GM23338 (cell line): ENCODE measurements around the gene RASSF4. TPM values are rescaled to one million over a fixed set of nuclear protein-coding genes. Genes with fewer than 3 reads are reported as not detected.

ENCODE experiments used
- ATAC-seq: fragments of 200-7000 bp; cut with Tn5 transposase; 3 replicates; pipeline ENCODE4 v1.9.1; 2020
- DNase-seq: peaks from one replicate; pipeline ENCODE4 v3.0.0-alpha.2; 2015; ENCODE audit warnings: low spot score
- H2AFZ ChIP-seq: fragments of 200-600 bp; sonication (generic); 2 replicates; pipeline ENCODE4 v1.8.0; 2016; ENCODE audit warnings: antibody characterized with exemption, mild to moderate bottlenecking, moderate library complexity
- H3F3A ChIP-seq: fragments of 200-600 bp; sonication (generic); replicated peaks from 2 replicates; pipeline ENCODE4 v1.8.0; 2017; ENCODE audit warnings: antibody characterized with exemption, mixed run types, low read depth
- H3K27ac ChIP-seq: fragments of 200-600 bp; sonication (generic); 2 replicates; pipeline ENCODE4 v1.6.1; 2016; ENCODE audit warnings: low read depth
- H3K27me3 ChIP-seq: fragments of 200-600 bp; sonication (generic); 2 replicates; pipeline ENCODE4 v1.8.0; 2016; ENCODE audit warnings: mild to moderate bottlenecking, mixed run types, moderate library complexity; ENCODE audit not compliant: insufficient read depth
- H3K36me3 ChIP-seq: fragments of 200-600 bp; sonication (generic); 2 replicates; pipeline ENCODE4 v1.8.0; 2016; ENCODE audit warnings: mild to moderate bottlenecking; ENCODE audit not compliant: insufficient read depth
- H3K4me1 ChIP-seq: fragments of 200-600 bp; sonication (generic); 2 replicates; pipeline ENCODE4 v1.8.0; 2016; ENCODE audit warnings: mild to moderate bottlenecking, moderate library complexity; ENCODE audit not compliant: insufficient read depth
- H3K4me2 ChIP-seq: fragments of 200-600 bp; sonication (generic); 2 replicates; pipeline ENCODE4 v1.7.1; 2017; ENCODE audit warnings: mixed run types
- H3K4me3 ChIP-seq: fragments of 200-600 bp; sonication (generic); 2 replicates; pipeline ENCODE4 v1.6.1; 2016; ENCODE audit warnings: mixed run types
- H3K79me2 ChIP-seq: fragments of 200-600 bp; sonication (generic); replicated peaks from 2 replicates; pipeline ENCODE4 v1.8.0; 2017; ENCODE audit warnings: mild to moderate bottlenecking; ENCODE audit not compliant: insufficient read depth
- H3K9me2 ChIP-seq: fragments of 200-600 bp; sonication (generic); 2 replicates; pipeline ENCODE4 v1.8.0; 2017; ENCODE audit not compliant: insufficient read depth
- H4K20me1 ChIP-seq: fragments of 200-600 bp; sonication (generic); replicated peaks from 2 replicates; pipeline ENCODE4 v1.8.0; 2017; ENCODE audit warnings: mild to moderate bottlenecking; ENCODE audit not compliant: insufficient read depth
- H3K27ac Mint-ChIP-seq: 2 replicates; pipeline ENCODE4 v1.8.0; 2020; ENCODE audit warnings: inconsistent platforms, mild to moderate bottlenecking, moderate library complexity, mixed read lengths
- H3K27me3 Mint-ChIP-seq: 3 replicates; pipeline ENCODE4 v1.8.0; 2022; ENCODE audit warnings: low read depth, mild to moderate bottlenecking, moderate library complexity, mixed read lengths, inconsistent platforms; ENCODE audit not compliant: insufficient read depth, poor library complexity
- H3K36me3 Mint-ChIP-seq: 3 replicates; pipeline ENCODE4 v1.8.0; 2021; ENCODE audit warnings: low read depth, mild to moderate bottlenecking, inconsistent platforms, moderate library complexity, mixed read lengths
- H3K4me1 Mint-ChIP-seq: 3 replicates; pipeline ENCODE4 v1.8.0; 2020; ENCODE audit warnings: mild to moderate bottlenecking, inconsistent platforms, mixed read lengths
- H3K4me3 Mint-ChIP-seq: 3 replicates; pipeline ENCODE4 v1.8.0; 2021; ENCODE audit warnings: moderate library complexity, mild to moderate bottlenecking, inconsistent platforms, mixed read lengths
- H3K9me3 Mint-ChIP-seq: 3 replicates; pipeline ENCODE4 v1.8.0; 2020; ENCODE audit warnings: moderate library complexity, mild to moderate bottlenecking, inconsistent platforms, mixed read lengths
- CREB1 ChIP-seq: fragments of 250-450 bp; sonication (Bioruptor Pico); IDR thresholded peaks from 2 replicates; pipeline ENCODE4 v1.5.0; 2020; ENCODE audit warnings: low read depth, mild to moderate bottlenecking, moderate library complexity
- EZH2 ChIP-seq: fragments of 200-600 bp; sonication (generic); IDR thresholded peaks from one replicate; pipeline ENCODE4 v1.8.0; 2017; ENCODE audit warnings: antibody characterized with exemption, mild to moderate bottlenecking, low read depth; ENCODE audit not compliant: unreplicated experiment
- EZH2phosphoT487 ChIP-seq: fragments of 200-600 bp; sonication (generic); IDR thresholded peaks from one replicate; pipeline ENCODE4 v1.8.1; 2018; ENCODE audit warnings: antibody characterized with exemption; ENCODE audit not compliant: unreplicated experiment
- JUNB ChIP-seq: IDR thresholded peaks from one replicate; pipeline ENCODE4 v1.6.1; 2016; ENCODE audit warnings: antibody characterized with exemption; ENCODE audit not compliant: unreplicated experiment
- NANOG ChIP-seq: IDR thresholded peaks from 2 replicates; pipeline ENCODE4 v1.6.1; 2016; ENCODE audit warnings: antibody characterized with exemption, borderline replicate concordance
- POLR2AphosphoS5 ChIP-seq: IDR thresholded peaks from 2 replicates; pipeline ENCODE4 v1.6.1; 2016; ENCODE audit warnings: antibody characterized with exemption, low read depth
- STAT1 ChIP-seq: IDR thresholded peaks from one replicate; pipeline ENCODE4 v1.6.1; 2016; ENCODE audit warnings: antibody characterized with exemption; ENCODE audit not compliant: unreplicated experiment
- ZNF114 ChIP-seq: fragments of 250-450 bp; sonication (Bioruptor Pico); IDR thresholded peaks from 2 replicates; pipeline ENCODE4 v1.5.0; 2020; ENCODE audit warnings: mild to moderate bottlenecking, moderate library complexity
- ZNF331 ChIP-seq: fragments of 250-450 bp; sonication (Bioruptor Pico); IDR thresholded peaks from 2 replicates; pipeline ENCODE4 v1.5.0; 2020; ENCODE audit warnings: low read depth, mild to moderate bottlenecking, moderate library complexity
- polyA plus RNA-seq: library from polyadenylated mRNA; unstranded; fragments of >200 nt; fragmentation: Nextera tagmentation; extraction: Ambion mirVana; gene quantifications from 2 replicates; pipeline ENCODE4 v1.2.1, GENCODE V29; 2016
- total RNA-seq: library from RNA; depleted of rRNA; stranded (reverse); fragments of >200 nt; shearing (Covaris generic); gene quantifications from 2 replicates; pipeline ENCODE4 v1.2.3, GENCODE V29; 2014
- TF ChIP-seq, protein P1 (sequence below): IDR thresholded peaks from 2 replicates; pipeline ENCODE4 v1.6.1; 2016; ENCODE audit warnings: antibody characterized with exemption
- TF ChIP-seq, protein P2 (sequence below): fragments of 250-450 bp; sonication (Bioruptor Pico); IDR thresholded peaks from 2 replicates; pipeline ENCODE4 v1.5.0; 2020; ENCODE audit warnings: mild to moderate bottlenecking, moderate library complexity
- TF ChIP-seq, protein P3 (sequence below): IDR thresholded peaks from one replicate; pipeline ENCODE4 v1.6.1; 2018; ENCODE audit warnings: antibody characterized with exemption; ENCODE audit not compliant: unreplicated experiment
- TF ChIP-seq, protein P4 (sequence below), 2 experiments: fragments of 200-600 bp in 1 of 2; sonication (generic) in 1 of 2; conservative IDR thresholded peaks; 2 replicates each; pipeline versions ENCODE4 v1.5.1 to v1.6.1; 2016 to 2017; ENCODE audit warnings: antibody characterized with exemption in 2 of 2, low read depth in 2 of 2, mild to moderate bottlenecking in 2 of 2, moderate library complexity in 1 of 2

Gene RASSF4
- total and polyA plus RNA-seq, 2 experiments from 2014 or later, result 12.4 to 13.6 TPM

DNA sequence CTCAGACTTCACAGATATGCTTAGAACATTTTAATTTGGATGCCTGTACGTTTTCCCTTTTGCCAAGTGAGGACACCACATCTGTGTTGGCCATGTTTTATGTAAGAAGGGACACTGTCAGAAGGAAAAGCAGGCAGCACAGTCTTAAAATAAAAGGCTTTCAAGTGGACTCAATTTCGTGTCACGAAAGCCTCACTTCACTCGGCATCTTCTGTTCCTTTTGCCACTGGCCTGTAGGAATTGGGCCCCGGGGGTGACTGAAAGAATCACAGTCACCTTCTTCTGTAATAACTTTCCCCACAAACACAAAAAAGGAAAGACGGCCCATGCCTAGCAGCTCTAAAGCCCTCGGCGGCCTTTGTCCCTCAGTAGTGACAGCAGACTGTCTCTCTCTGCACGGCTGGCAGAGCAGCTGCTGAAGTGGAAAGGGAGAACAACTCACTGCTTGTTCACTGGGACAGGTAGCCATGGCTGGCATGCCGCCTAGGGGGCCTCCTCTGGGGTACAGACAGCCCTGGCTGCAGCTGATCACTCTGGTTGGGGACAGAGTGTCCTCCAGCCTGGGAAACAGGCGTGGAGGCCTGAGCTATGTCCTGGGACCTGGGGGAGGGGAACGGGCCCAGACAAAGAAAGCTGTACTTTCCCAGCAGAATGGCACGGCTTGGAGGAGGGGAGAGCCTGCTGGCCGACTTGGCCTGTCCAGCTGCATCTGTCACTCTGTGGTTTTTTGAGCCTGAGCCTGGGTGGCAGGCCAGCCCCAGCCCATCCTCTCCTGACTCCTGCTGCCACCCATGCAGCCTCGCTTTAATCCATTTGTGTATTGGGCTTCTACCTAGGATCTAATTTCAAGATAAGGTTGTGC, 4.4 kb downstream of the RASSF4 start:
- Histone ChIP-seq H3K27me3 (peaks cover 9% of the 10 kb centered on the region), H3K36me3 (no peaks in the 10 kb centered on the region), H4K20me1 (no peaks in the 10 kb centered on the region), H3K27ac (peak overlapping the region; percentile 92), H3K79me2 (no peaks in the 10 kb centered on the region; the same call in 1 of the 2 replicates), H2AFZ (no peak overlapping the region), H3K9me2 (peaks cover 9% of the 10 kb centered on the region; the same call in 1 of the 2 replicates), H3K4me1 (peaks cover 54% of the 10 kb centered on the region), H3K4me2 (peak overlapping the region; percentile 71), H3K4me3 (peak overlapping the region; percentile 32), H3F3A (peaks cover 6% of the 10 kb centered on the region; the same call in 1 of the 2 replicates)
- Mint-ChIP-seq H3K36me3 (peaks cover 4% of the 10 kb centered on the region; the same call in 1 of the 3 replicates), H3K9me3 (no peaks in the 10 kb centered on the region; the same call in 1 of the 3 replicates), H3K27me3 (peaks cover 35% of the 10 kb centered on the region), H3K4me3 (peak overlapping the region; percentile 41; the same call in 1 of the 3 replicates), H3K27ac (peak overlapping the region; percentile 70; the same call in 1 of the 2 replicates), H3K4me1 (peaks cover 76% of the 10 kb centered on the region)
- peak; percentile 2; the same call in 1 of the 3 replicates for ATAC-seq
- peak; percentile 57 for DNase-seq
- TF ChIP-seq JUNB (no peak), POLR2AphosphoS5 (no peak), EZH2 (no peak), CREB1 (CRISPR knock-in tag) (no peak), NANOG (no peak), STAT1 (no peak), ZNF331 (no peak), ZNF114 (CRISPR knock-in tag) (no peak), EZH2phosphoT487 (no peak)
- TF ChIP-seq, protein P1, sequence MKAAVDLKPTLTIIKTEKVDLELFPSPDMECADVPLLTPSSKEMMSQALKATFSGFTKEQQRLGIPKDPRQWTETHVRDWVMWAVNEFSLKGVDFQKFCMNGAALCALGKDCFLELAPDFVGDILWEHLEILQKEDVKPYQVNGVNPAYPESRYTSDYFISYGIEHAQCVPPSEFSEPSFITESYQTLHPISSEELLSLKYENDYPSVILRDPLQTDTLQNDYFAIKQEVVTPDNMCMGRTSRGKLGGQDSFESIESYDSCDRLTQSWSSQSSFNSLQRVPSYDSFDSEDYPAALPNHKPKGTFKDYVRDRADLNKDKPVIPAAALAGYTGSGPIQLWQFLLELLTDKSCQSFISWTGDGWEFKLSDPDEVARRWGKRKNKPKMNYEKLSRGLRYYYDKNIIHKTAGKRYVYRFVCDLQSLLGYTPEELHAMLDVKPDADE, result no peak
- TF ChIP-seq, protein P2, sequence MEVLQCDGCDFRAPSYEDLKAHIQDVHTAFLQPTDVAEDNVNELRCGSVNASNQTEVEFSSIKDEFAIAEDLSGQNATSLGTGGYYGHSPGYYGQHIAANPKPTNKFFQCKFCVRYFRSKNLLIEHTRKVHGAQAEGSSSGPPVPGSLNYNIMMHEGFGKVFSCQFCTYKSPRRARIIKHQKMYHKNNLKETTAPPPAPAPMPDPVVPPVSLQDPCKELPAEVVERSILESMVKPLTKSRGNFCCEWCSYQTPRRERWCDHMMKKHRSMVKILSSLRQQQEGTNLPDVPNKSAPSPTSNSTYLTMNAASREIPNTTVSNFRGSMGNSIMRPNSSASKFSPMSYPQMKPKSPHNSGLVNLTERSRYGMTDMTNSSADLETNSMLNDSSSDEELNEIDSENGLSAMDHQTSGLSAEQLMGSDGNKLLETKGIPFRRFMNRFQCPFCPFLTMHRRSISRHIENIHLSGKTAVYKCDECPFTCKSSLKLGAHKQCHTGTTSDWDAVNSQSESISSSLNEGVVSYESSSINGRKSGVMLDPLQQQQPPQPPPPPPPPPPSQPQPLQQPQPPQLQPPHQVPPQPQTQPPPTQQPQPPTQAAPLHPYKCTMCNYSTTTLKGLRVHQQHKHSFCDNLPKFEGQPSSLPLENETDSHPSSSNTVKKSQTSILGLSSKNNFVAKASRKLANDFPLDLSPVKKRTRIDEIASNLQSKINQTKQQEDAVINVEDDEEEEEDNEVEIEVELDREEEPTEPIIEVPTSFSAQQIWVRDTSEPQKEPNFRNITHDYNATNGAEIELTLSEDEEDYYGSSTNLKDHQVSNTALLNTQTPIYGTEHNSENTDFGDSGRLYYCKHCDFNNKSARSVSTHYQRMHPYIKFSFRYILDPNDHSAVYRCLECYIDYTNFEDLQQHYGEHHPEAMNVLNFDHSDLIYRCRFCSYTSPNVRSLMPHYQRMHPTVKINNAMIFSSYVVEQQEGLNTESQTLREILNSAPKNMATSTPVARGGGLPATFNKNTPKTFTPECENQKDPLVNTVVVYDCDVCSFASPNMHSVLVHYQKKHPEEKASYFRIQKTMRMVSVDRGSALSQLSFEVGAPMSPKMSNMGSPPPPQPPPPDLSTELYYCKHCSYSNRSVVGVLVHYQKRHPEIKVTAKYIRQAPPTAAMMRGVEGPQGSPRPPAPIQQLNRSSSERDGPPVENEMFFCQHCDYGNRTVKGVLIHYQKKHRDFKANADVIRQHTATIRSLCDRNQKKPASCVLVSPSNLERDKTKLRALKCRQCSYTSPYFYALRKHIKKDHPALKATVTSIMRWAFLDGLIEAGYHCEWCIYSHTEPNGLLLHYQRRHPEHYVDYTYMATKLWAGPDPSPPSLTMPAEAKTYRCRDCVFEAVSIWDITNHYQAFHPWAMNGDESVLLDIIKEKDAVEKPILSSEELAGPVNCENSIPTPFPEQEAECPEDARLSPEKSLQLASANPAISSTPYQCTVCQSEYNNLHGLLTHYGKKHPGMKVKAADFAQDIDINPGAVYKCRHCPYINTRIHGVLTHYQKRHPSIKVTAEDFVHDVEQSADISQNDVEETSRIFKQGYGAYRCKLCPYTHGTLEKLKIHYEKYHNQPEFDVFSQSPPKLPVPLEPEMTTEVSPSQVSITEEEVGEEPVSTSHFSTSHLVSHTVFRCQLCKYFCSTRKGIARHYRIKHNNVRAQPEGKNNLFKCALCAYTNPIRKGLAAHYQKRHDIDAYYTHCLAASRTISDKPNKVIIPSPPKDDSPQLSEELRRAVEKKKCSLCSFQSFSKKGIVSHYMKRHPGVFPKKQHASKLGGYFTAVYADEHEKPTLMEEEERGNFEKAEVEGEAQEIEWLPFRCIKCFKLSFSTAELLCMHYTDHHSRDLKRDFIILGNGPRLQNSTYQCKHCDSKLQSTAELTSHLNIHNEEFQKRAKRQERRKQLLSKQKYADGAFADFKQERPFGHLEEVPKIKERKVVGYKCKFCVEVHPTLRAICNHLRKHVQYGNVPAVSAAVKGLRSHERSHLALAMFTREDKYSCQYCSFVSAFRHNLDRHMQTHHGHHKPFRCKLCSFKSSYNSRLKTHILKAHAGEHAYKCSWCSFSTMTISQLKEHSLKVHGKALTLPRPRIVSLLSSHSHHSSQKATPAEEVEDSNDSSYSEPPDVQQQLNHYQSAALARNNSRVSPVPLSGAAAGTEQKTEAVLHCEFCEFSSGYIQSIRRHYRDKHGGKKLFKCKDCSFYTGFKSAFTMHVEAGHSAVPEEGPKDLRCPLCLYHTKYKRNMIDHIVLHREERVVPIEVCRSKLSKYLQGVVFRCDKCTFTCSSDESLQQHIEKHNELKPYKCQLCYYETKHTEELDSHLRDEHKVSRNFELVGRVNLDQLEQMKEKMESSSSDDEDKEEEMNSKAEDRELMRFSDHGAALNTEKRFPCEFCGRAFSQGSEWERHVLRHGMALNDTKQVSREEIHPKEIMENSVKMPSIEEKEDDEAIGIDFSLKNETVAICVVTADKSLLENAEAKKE (CRISPR knock-in tag), result no peak
- TF ChIP-seq, protein P3, sequence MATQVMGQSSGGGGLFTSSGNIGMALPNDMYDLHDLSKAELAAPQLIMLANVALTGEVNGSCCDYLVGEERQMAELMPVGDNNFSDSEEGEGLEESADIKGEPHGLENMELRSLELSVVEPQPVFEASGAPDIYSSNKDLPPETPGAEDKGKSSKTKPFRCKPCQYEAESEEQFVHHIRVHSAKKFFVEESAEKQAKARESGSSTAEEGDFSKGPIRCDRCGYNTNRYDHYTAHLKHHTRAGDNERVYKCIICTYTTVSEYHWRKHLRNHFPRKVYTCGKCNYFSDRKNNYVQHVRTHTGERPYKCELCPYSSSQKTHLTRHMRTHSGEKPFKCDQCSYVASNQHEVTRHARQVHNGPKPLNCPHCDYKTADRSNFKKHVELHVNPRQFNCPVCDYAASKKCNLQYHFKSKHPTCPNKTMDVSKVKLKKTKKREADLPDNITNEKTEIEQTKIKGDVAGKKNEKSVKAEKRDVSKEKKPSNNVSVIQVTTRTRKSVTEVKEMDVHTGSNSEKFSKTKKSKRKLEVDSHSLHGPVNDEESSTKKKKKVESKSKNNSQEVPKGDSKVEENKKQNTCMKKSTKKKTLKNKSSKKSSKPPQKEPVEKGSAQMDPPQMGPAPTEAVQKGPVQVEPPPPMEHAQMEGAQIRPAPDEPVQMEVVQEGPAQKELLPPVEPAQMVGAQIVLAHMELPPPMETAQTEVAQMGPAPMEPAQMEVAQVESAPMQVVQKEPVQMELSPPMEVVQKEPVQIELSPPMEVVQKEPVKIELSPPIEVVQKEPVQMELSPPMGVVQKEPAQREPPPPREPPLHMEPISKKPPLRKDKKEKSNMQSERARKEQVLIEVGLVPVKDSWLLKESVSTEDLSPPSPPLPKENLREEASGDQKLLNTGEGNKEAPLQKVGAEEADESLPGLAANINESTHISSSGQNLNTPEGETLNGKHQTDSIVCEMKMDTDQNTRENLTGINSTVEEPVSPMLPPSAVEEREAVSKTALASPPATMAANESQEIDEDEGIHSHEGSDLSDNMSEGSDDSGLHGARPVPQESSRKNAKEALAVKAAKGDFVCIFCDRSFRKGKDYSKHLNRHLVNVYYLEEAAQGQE, result no peak
- TF ChIP-seq, protein P4, sequence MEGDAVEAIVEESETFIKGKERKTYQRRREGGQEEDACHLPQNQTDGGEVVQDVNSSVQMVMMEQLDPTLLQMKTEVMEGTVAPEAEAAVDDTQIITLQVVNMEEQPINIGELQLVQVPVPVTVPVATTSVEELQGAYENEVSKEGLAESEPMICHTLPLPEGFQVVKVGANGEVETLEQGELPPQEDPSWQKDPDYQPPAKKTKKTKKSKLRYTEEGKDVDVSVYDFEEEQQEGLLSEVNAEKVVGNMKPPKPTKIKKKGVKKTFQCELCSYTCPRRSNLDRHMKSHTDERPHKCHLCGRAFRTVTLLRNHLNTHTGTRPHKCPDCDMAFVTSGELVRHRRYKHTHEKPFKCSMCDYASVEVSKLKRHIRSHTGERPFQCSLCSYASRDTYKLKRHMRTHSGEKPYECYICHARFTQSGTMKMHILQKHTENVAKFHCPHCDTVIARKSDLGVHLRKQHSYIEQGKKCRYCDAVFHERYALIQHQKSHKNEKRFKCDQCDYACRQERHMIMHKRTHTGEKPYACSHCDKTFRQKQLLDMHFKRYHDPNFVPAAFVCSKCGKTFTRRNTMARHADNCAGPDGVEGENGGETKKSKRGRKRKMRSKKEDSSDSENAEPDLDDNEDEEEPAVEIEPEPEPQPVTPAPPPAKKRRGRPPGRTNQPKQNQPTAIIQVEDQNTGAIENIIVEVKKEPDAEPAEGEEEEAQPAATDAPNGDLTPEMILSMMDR (conservative IDR thresholded peaks at IDR 0.05; ENCODE audit: low read depth in 2 of 2), result no peak
